Kidney epithelial cell (primary cell): ENCODE data around the gene LCMT1. TPM values are rescaled to one million over a fixed set of nuclear protein-coding genes. Genes with fewer than 3 reads are reported as not detected.
"Not testable (repeated sequence)": the region's sequence is repeated elsewhere in the genome, so short reads cannot be mapped to it uniquely, and the experiment has no call there.

ENCODE experiments used
- DNase-seq: peaks from one replicate; pipeline ENCODE4 v3.0.0-alpha.2; 2010; ENCODE audit warnings: low read depth
- H3K27me3 ChIP-seq: 2 replicates; pipeline ENCODE4 v1.6.0; 2011; ENCODE audit warnings: low read length; ENCODE audit not compliant: control insufficient read depth, insufficient read depth
- H3K36me3 ChIP-seq: 2 replicates; pipeline ENCODE4 v1.5.1; 2011; ENCODE audit warnings: low read length; ENCODE audit not compliant: control insufficient read depth, insufficient read depth
- H3K4me3 ChIP-seq: 2 replicates; pipeline ENCODE4 v1.5.1; 2011; ENCODE audit warnings: low read depth, mild to moderate bottlenecking, control low read depth, low read length
- total RNA-seq: library from RNA; depleted of rRNA; stranded (reverse); fragments of >200 nt; gene quantifications from 2 replicates; pipeline ENCODE4 v1.2.3, GENCODE V29; 2015
- TF ChIP-seq, protein P1 (sequence below): IDR thresholded peaks from 2 replicates; pipeline ENCODE4 v1.5.1; 2011; ENCODE audit warnings: mild to moderate bottlenecking, moderate library complexity, low read length, control low read depth, inconsistent platforms; ENCODE audit not compliant: insufficient read depth, poor library complexity, severe bottlenecking

LCMT1 gene
- total RNA-seq, 1 donor from 2014 or later = 55.2 TPM

DNA sequence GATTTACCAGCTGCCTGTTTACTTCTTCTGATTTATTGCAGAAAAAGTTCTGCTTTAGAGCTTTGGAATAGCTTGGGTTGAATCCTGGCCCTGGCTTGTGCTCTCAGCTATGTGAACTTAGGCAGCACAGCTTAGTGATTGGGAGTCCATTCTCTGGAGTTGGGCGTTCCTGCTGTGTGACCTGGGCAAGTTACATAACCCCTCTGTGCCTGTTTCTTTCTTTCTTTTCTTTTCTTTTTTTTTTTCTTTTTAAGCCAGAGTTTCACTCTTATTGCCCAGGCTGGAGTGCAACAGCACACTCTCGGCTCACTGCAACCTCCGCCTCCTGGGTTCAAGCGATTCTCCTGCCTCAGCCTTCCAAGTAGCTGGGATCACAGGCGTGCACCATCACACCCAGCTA, 53.7 kb downstream of the LCMT1 start:
- Histone ChIP-seq H3K36me3 (no peaks in the 10 kb centered on the region), H3K27me3 (no peaks in the 10 kb centered on the region), H3K4me3 (no peak overlapping the region)
- DNase-seq = no peak
- TF ChIP-seq, protein P1, sequence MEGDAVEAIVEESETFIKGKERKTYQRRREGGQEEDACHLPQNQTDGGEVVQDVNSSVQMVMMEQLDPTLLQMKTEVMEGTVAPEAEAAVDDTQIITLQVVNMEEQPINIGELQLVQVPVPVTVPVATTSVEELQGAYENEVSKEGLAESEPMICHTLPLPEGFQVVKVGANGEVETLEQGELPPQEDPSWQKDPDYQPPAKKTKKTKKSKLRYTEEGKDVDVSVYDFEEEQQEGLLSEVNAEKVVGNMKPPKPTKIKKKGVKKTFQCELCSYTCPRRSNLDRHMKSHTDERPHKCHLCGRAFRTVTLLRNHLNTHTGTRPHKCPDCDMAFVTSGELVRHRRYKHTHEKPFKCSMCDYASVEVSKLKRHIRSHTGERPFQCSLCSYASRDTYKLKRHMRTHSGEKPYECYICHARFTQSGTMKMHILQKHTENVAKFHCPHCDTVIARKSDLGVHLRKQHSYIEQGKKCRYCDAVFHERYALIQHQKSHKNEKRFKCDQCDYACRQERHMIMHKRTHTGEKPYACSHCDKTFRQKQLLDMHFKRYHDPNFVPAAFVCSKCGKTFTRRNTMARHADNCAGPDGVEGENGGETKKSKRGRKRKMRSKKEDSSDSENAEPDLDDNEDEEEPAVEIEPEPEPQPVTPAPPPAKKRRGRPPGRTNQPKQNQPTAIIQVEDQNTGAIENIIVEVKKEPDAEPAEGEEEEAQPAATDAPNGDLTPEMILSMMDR = no peak

DNA sequence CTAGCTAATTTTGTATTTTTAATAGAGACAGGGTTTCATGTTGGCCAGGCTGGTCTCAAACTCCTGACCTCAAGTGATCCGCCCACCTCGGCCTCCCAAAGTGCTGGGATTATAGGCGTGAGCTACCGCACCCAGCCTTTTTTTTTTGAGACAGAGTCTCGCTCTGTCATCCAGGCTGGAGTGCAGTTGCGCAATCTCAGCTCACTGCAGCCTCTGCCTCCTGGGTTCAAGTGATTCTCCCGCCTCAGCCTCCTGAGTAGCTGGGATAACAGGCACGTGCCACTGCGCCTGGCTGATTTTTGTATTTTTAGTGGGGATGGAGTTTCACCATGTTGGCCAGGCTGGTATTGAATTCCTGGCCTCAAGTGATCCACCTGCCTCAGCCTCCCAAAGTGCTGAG, 56.4 kb downstream of the LCMT1 start:
- not testable (repeated sequence) for H3K36me3 ChIP-seq, H3K27me3 ChIP-seq, DNase-seq, H3K4me3 ChIP-seq

DNA sequence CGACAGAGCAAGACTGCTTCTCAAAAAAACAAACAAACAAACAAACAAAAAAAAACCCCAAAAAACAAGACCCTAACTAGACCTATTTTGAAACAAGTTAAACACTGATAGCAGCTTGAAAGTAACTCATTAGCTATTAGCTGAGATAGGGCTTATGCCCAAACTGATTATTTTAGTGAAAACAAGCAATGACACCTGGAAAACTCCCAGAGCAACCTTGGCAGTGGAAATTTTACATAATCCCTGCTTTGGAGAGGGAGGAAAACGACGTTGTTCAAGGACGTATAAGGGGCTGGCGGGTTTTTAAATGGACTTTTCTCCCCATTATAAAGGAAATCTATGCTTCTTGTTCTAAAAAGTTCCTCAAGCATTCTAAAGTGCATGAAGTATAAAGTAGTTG, 59.8 kb downstream of the LCMT1 start:
- H3K36me3 ChIP-seq = no peaks in the 10 kb centered on the region
- TF ChIP-seq, protein P1 = no peak

DNA sequence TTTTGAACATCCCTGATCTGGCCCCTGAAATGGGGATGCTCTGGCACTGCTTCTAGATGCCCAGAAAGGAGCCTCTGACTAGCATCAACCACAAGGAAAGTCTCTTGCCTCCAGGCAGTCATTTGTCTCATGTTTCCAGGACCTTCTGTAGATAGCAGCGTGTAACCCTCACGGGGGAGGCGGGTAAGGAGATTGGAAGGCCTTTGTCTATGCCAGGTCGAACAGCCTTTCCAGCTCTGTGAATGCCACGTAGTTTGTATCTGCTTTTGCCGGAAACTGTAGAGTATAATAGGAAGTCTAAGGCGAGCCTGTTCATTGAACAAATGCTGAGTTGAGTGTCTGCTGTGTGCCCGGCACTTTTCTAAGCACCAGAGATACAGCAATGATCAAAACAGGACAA, 61.3 kb downstream of the LCMT1 start:
- TF ChIP-seq, protein P1 = no peak
- Histone ChIP-seq H3K36me3 (no peaks in the 10 kb centered on the region), H3K27me3 (no peaks in the 10 kb centered on the region), H3K4me3 (no peak overlapping the region)
- DNase-seq = no peak

More for the DNA sequence above, 59.8 kb downstream of the LCMT1 start:
- no peak for DNase-seq
- no peak overlapping the region for H3K4me3 ChIP-seq
- no peaks in the 10 kb centered on the region for H3K27me3 ChIP-seq

DNA sequence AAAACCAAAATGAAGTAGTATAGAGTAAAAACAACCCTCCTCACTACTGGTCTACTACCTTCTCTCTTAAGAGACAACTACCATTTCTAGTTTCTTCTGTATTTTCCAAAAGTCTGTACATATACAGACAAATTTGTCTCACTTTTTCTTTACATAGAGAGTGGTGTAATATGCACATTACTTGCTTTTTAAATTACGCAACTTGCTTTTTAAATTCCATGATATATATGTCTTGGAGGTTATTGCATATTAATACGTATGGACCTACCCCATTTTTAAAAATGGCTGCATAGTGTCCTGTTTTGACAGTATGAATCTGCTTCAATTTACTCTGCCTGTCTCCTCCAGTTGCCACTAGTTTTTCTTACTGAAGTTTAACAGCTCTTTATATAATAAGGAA, 62.7 kb downstream of the LCMT1 start:
- Histone ChIP-seq H3K27me3 (no peaks in the 10 kb centered on the region), H3K4me3 (no peak overlapping the region), H3K36me3 (no peaks in the 10 kb centered on the region)
- TF ChIP-seq, protein P1 = no peak
- no peak for DNase-seq

DNA sequence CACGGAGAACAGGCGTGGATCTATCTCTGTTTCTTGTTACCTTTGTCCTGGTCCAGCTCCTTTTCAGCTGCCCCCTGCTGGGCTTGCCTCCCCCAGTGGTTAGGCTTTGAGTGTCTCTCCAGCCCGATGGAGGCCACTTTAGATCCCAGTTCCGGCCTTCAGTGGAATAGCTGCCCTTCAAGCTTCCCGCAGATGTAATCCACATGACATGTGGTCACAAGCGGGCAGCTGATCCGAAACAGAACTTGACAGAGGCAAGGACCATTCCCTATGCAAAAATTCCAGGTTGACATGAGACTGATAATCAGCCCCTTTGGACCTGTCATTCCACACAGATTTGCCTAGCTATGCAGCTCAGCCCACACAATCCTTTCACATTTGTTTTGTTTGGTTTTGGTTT, 64.6 kb downstream of the LCMT1 start:
- H3K27me3 ChIP-seq = no peaks in the 10 kb centered on the region
- no peak overlapping the region for H3K4me3 ChIP-seq
- TF ChIP-seq, protein P1 = peak; percentile 4
- DNase-seq = no peak
- no peaks in the 10 kb centered on the region for H3K36me3 ChIP-seq
